Panc1 (cell line): ENCODE measurements around the gene TMEFF1. TPM values are rescaled to one million over a fixed set of nuclear protein-coding genes. Genes with fewer than 3 reads are reported as not detected.

ENCODE experiments used
- ATAC-seq: fragments of 200-7000 bp; cut with Tn5 transposase; 2 replicates; pipeline ENCODE4 v1.9.1; 2020; ENCODE audit warnings: mild to moderate bottlenecking, moderate library complexity
- BruUV-seq: library from RNA; stranded (reverse); fragments of 400-500 nt; replicated peaks from 2 replicates; lab custom pipeline; 2021; lab: Mats Ljungman, UMichigan
- CTCF ChIA-PET: fragments of 300-600 bp; sonication (Branson Sonifier 250); formaldehyde crosslinking; loops from one replicate; lab custom pipeline; 2022; ENCODE audit warnings: antibody characterized with exemption; lab: Charles Lee
- POLR2A ChIA-PET: fragments of 300-600 bp; sonication (Branson Sonifier 250); formaldehyde crosslinking; loops from one replicate; lab custom pipeline; 2022; ENCODE audit warnings: antibody characterized with exemption; lab: Charles Lee
- DNase-seq: peaks from one replicate; pipeline ENCODE4 v3.0.0-alpha.2; 2010; ENCODE audit warnings: low read depth, low spot score
- H3K27ac ChIP-seq: 2 replicates; pipeline ENCODE4 v1.5.1; 2011; ENCODE audit warnings: mild to moderate bottlenecking, low read length, inconsistent platforms
- H3K27me3 ChIP-seq: fragments of 200-500 bp; sonication (Bioruptor generic); 2 replicates; pipeline ENCODE4 v1.6.0; 2014; ENCODE audit warnings: low read length, inconsistent platforms; ENCODE audit not compliant: control insufficient read depth, insufficient read depth
- H3K36me3 ChIP-seq: fragments of 200-500 bp; sonication (Bioruptor generic); 2 replicates; pipeline ENCODE4 v1.5.1; 2014; ENCODE audit warnings: inconsistent platforms, mild to moderate bottlenecking, low read length, moderate library complexity; ENCODE audit not compliant: control insufficient read depth, insufficient read depth
- H3K4me1 ChIP-seq: 2 replicates; pipeline ENCODE4 v1.5.1; 2011; ENCODE audit warnings: inconsistent platforms, mild to moderate bottlenecking, low read length, moderate library complexity; ENCODE audit not compliant: control insufficient read depth, insufficient read depth
- H3K4me3 ChIP-seq, 2 experiments: 2 replicates each; pipeline ENCODE4 v1.5.1; 2011 to 2012; ENCODE audit warnings: low read depth in 2 of 2, low read length in 2 of 2, mild to moderate bottlenecking in 2 of 2, inconsistent platforms in 1 of 2, moderate library complexity in 1 of 2
- H3K9me3 ChIP-seq: fragments of 200-500 bp; sonication (Bioruptor generic); 2 replicates; pipeline ENCODE4 v1.5.1; 2014; ENCODE audit warnings: low read depth, mild to moderate bottlenecking, inconsistent platforms, low read length, moderate library complexity; ENCODE audit not compliant: control insufficient read depth, insufficient read depth
- POLR2AphosphoS5 ChIP-seq: IDR thresholded peaks from 2 replicates; pipeline ENCODE4 v1.6.1; 2012; ENCODE audit warnings: mild to moderate bottlenecking, low read depth, low read length, moderate library complexity
- REST ChIP-seq, 2 experiments: IDR thresholded peaks; 2 replicates each; pipeline ENCODE4 v1.6.1; 2011 to 2012; ENCODE audit warnings: low read depth in 2 of 2, control low read depth in 1 of 2, low read length in 1 of 2, mild to moderate bottlenecking in 1 of 2, moderate library complexity in 1 of 2; ENCODE audit not compliant: insufficient read depth in 1 of 2
- SIN3A ChIP-seq: IDR thresholded peaks from 2 replicates; pipeline ENCODE4 v1.6.1; 2012; ENCODE audit warnings: low read depth, mild to moderate bottlenecking, low read length, moderate library complexity, borderline replicate concordance; ENCODE audit not compliant: insufficient read depth
- TCF7L2 ChIP-seq: IDR thresholded peaks from 2 replicates; pipeline ENCODE4 v1.6.1; 2011; ENCODE audit warnings: mild to moderate bottlenecking, low read depth, low read length, inconsistent platforms
- in situ Hi-C: cut with HindIII; loops from 2 replicates; pipeline ENCODE4 v1.10.0; 2016; ENCODE audit warnings: low sequenced_read_pairs, low pct_unique_long_range_greater_than_20kb
- intact Hi-C: fragments of 100-400 bp; cut with micrococcal nuclease; formaldehyde crosslinking; loops from one replicate; pipeline ENCODE4 v1.10.0; 2022; ENCODE audit not compliant: unreplicated experiment
- total RNA-seq: library from RNA; stranded (reverse); gene quantifications from one replicate; pipeline ENCODE4 v1.2.1, GENCODE V29; 2021; ENCODE audit not compliant: unreplicated experiment
- TF ChIP-seq, protein P1 (sequence below): fragments of 450-650 bp; IDR thresholded peaks from 2 replicates; pipeline ENCODE4 v1.5.1; 2017; ENCODE audit warnings: mild to moderate bottlenecking

Gene TMEFF1
- total RNA-seq, 1 experiment from 2014 or later: 2.2 TPM

DNA sequence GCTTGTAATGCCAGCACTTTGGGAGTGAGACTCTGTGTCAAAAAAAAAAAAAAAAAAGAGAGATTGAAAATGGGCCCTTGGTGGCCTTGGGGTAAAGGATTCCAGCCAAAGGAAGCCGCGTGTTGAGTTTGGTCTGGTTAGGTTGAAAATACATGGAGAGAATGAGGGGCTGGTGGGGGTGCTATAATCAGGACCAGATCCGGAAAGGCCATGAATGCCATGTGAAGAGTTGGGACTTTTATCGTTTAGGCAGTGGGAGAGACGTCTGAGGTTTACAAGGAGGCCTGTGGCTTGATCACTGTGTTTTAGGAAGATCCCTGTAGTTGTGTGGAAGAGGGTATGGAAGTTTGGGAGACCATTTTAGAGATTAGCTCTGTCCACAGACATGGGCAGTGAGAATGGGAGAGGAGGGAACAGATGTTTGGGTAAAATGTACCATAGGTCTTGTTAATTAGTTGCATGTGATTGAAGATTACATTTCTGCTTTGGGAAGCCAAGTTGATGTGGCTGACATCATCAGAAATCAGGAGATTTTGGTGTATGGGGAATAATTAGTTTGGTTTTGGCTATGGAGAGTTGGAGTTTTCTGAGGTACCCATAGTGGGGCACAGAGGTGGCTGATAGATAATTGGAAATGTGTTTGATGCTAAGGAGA, 42.5 kb upstream of the TMEFF1 start:
- no peaks in the 10 kb centered on the region for H3K27me3 ChIP-seq
- no peaks in the 10 kb centered on the region for H3K36me3 ChIP-seq
- peaks cover 20% of the 10 kb centered on the region for H3K4me1 ChIP-seq
- H3K9me3 ChIP-seq: no peaks in the 10 kb centered on the region
- in situ Hi-C loops: no loop called here
- DNase-seq (no peak), ATAC-seq (no peak)
- H3K27ac ChIP-seq: peak overlapping the region; percentile 92
- intact Hi-C loops: no loop called here
- TF ChIP-seq POLR2AphosphoS5 (no peak), SIN3A (no peak), TCF7L2 (no peak), REST (IDR thresholded peaks at IDR 0.05; ENCODE audit: insufficient read depth in 1 of 2, low read depth in 2 of 2, low read length in 1 of 2) (no peak)
- TF ChIP-seq, protein P1, sequence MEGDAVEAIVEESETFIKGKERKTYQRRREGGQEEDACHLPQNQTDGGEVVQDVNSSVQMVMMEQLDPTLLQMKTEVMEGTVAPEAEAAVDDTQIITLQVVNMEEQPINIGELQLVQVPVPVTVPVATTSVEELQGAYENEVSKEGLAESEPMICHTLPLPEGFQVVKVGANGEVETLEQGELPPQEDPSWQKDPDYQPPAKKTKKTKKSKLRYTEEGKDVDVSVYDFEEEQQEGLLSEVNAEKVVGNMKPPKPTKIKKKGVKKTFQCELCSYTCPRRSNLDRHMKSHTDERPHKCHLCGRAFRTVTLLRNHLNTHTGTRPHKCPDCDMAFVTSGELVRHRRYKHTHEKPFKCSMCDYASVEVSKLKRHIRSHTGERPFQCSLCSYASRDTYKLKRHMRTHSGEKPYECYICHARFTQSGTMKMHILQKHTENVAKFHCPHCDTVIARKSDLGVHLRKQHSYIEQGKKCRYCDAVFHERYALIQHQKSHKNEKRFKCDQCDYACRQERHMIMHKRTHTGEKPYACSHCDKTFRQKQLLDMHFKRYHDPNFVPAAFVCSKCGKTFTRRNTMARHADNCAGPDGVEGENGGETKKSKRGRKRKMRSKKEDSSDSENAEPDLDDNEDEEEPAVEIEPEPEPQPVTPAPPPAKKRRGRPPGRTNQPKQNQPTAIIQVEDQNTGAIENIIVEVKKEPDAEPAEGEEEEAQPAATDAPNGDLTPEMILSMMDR: no peak
- ChIA-PET POLR2A (no interaction called here), CTCF (no interaction called here)
- peak overlapping the region in 1 of 2 experiments; percentile 73; a peak in 2 of 4 replicates for H3K4me3 ChIP-seq
- BruUV-seq: no TSS peak

DNA sequence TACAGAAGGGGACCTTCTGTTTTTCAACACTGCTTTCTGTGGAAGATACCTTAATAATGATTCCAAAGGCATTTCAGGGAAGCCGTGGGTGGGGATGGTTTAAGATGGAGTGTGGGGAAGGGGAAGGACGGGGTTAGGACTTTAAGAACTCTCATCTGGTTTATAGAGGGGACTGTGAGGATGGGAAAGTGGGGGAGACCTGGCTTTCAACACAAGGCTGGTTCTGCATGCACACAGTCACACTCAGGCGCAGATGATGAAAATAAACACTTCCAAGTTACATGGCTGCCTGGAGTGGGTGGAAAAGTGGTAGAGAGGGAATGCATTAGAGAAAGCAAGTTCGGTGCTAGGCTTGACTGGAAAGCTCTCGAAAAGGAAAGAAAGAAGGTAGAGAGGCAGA, 41.1 kb upstream of the TMEFF1 start:
- DNase-seq (no peak), ATAC-seq (no peak)
- in situ Hi-C loops: no loop called here

More for the DNA sequence above, 41.1 kb upstream of the TMEFF1 start:
- Histone ChIP-seq H3K27me3 (no peaks in the 10 kb centered on the region), H3K4me1 (peaks cover 12% of the 10 kb centered on the region), H3K36me3 (no peaks in the 10 kb centered on the region), H3K4me3 (no peak overlapping the region), H3K9me3 (no peaks in the 10 kb centered on the region), H3K27ac (no peak overlapping the region)
- no TSS peak for BruUV-seq
- intact Hi-C loops: no loop called here
- TF ChIP-seq, protein P1: no peak
- TF ChIP-seq TCF7L2 (no peak), SIN3A (no peak), POLR2AphosphoS5 (no peak), REST (IDR thresholded peaks at IDR 0.05; ENCODE audit: insufficient read depth in 1 of 2, low read depth in 2 of 2, low read length in 1 of 2) (no peak)
- CTCF ChIA-PET: no interaction called here
- POLR2A ChIA-PET: no interaction called here
